NT2/D1 (cell line): ENCODE data around the gene HLA-DMB.
A peak's percentile ranks its signal among the peaks of the same experiment; 100 is the strongest.

Source experiments
- DNase-seq: peaks from one replicate; pipeline ENCODE4 v3.0.0-alpha.2; 2011; ENCODE audit warnings: low read depth, low spot score
- H3K27me3 ChIP-seq: 2 replicates; pipeline ENCODE4 v1.6.0; 2011; ENCODE audit warnings: mild to moderate bottlenecking; ENCODE audit not compliant: insufficient read length, insufficient read depth
- H3K36me3 ChIP-seq: 2 replicates; pipeline ENCODE4 v1.6.1; 2011; ENCODE audit warnings: mild to moderate bottlenecking, low read length, mixed read lengths; ENCODE audit not compliant: insufficient read depth, insufficient read length
- H3K4me1 ChIP-seq: 2 replicates; pipeline ENCODE4 v1.5.1; 2011; ENCODE audit not compliant: insufficient read depth, insufficient read length
- H3K4me3 ChIP-seq: 2 replicates; pipeline ENCODE4 v1.5.1; 2011; ENCODE audit warnings: low read depth; ENCODE audit not compliant: insufficient read length
- H3K9ac ChIP-seq: 2 replicates; pipeline ENCODE4 v1.6.0; 2011; ENCODE audit warnings: low read depth; ENCODE audit not compliant: insufficient read length
- H3K9me3 ChIP-seq: 2 replicates; pipeline ENCODE4 v1.5.1; 2011; ENCODE audit warnings: mild to moderate bottlenecking, low read length; ENCODE audit not compliant: insufficient read depth
- SUZ12 ChIP-seq: IDR thresholded peaks from 2 replicates; pipeline ENCODE4 v1.6.1; 2011; ENCODE audit not compliant: insufficient read length, insufficient read depth; ENCODE audit errors: extremely low read depth
- YY1 ChIP-seq: IDR thresholded peaks from 2 replicates; pipeline ENCODE4 v1.6.1; 2011; ENCODE audit not compliant: insufficient read length, insufficient read depth
- ZNF274 ChIP-seq: IDR thresholded peaks from 2 replicates; pipeline ENCODE4 v1.6.1; 2011; ENCODE audit warnings: mild to moderate bottlenecking, low read depth, low read length

HLA-DMB gene

DNA sequence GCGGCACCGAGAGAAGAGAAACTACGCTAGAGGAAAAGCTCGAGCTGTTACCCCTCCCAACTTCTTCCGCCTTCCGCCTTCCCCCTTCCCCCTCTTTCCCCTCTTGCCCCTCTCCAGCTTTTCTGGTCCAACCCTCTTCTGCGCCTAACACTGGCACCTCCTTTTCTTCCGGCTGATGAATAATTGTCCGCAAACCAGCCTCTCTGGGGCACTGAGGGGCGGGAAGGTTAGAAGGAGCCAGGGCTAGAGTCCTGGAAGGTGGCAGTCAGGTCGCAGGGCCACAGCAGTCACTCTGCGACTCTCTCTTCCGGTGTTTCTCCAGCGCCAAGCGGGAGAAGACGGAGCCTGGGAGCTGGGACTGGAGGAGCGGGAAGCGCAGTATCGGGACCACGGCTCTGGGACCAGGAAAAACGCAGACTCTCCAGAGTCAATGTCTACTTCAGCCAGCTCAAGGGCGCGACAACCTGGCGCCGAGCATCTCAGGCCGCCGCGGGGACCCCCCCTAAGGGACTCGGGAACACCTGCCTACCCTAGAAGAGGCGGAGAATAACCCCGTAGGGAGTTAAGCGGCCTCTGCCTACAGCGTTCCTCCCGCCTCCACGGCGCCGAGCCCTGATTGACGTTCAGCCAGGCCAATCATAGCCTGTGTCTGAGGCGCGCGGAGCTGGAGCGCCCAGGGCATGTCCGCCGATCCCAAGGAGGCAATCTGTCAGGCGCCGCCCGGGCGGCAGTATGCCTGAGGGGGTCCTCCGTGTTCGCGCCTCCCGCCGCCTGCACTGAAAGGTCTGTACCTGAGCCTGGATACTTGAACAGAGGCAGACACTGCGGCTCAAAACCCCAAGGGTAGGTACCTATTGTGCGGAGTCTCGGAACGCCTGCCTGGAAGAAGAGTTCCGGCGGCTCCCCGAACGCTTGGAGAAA lies 46.5 kb downstream of the HLA-DMB start:
- TF ChIP-seq YY1 = no peak
- no peak for TF ChIP-seq SUZ12
- no peak for TF ChIP-seq ZNF274
- peak overlapping the region; percentile 87 for H3K9ac ChIP-seq
- H3K27me3 ChIP-seq = no peaks in the 10 kb centered on the region
- peak; percentile 80 for DNase-seq
- peak overlapping the region; percentile 85 for H3K4me3 ChIP-seq
- H3K36me3 ChIP-seq = peaks cover 3% of the 10 kb centered on the region
- H3K9me3 ChIP-seq = no peaks in the 10 kb centered on the region
- no peaks in the 10 kb centered on the region for H3K4me1 ChIP-seq

GRCh38 chr6:32890831-32891230 lies 50.0 kb downstream of the HLA-DMB start:
- Histone ChIP-seq H3K9ac (no peak overlapping the region), H3K4me1 (no peaks in the 10 kb centered on the region), H3K4me3 (no peak overlapping the region), H3K36me3 (no peaks in the 10 kb centered on the region), H3K9me3 (no peaks in the 10 kb centered on the region), H3K27me3 (no peaks in the 10 kb centered on the region)
- TF ChIP-seq YY1 (no peak), SUZ12 (no peak), ZNF274 (no peak)
- DNase-seq = no peak

DNA sequence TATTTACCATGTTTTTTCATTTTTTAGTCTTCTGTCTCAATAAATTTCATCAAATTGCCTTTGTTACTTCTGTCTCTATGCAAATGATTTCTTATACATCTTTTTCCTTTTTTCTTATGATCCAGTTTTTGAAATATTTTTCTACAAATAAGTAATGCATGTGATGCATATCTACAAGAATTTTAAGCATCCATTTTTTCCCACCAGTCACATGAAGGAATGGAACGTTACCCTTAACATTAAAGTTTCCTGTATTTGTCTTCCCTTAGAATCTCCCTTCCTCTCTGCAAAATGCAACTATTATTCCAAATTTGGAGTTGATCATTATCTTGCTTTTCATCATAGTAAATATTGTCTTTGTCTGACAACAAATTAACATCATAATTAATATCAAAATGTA lies 51.3 kb downstream of the HLA-DMB start:
- no peak overlapping the region for H3K4me3 ChIP-seq
- no peak for DNase-seq
- TF ChIP-seq ZNF274 = no peak
- TF ChIP-seq YY1 = no peak
- no peak for TF ChIP-seq SUZ12

DNA sequence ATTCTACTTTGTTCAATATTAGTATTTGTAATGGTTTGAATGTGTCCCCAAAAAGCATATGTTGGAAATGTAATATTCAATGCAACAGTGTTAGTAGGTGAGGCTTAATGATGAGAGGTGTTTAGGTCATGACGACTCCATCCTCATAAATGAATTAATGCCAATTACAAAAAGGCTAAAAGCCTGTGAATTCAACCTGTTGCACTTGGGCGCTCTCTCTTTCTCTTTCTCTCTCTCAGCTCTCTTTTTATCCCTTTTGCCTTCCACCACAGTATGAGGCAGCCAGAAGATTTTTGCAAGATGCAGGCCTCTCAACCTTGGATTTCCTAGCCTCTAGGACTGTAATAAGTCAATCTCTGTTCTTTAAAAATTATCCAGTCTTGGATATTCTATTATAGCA lies 52.3 kb downstream of the HLA-DMB start:
- Histone ChIP-seq H3K36me3 (no peaks in the 10 kb centered on the region), H3K4me3 (no peak overlapping the region), H3K27me3 (no peaks in the 10 kb centered on the region), H3K4me1 (no peaks in the 10 kb centered on the region), H3K9ac (no peak overlapping the region), H3K9me3 (no peaks in the 10 kb centered on the region)
- TF ChIP-seq SUZ12 (no peak), ZNF274 (no peak), YY1 (no peak)
- DNase-seq = no peak

More for the DNA sequence above, 51.3 kb downstream of the HLA-DMB start:
- H3K9ac ChIP-seq = no peak overlapping the region
- H3K36me3 ChIP-seq = no peaks in the 10 kb centered on the region
- no peaks in the 10 kb centered on the region for H3K4me1 ChIP-seq
- no peaks in the 10 kb centered on the region for H3K27me3 ChIP-seq
- no peaks in the 10 kb centered on the region for H3K9me3 ChIP-seq

- Histone ChIP-seq H3K9ac (no peak overlapping the region), H3K36me3 (no peaks in the 10 kb centered on the region), H3K4me3 (no peak overlapping the region), H3K4me1 (no peaks in the 10 kb centered on the region), H3K9me3 (no peaks in the 10 kb centered on the region), H3K27me3 (no peaks in the 10 kb centered on the region)
- TF ChIP-seq YY1 (no peak), ZNF274 (no peak), SUZ12 (no peak)
- no peak for DNase-seq
Measured at GRCh38 chr6:32887616-32888015, 53.2 kb downstream of the HLA-DMB start.

GRCh38 chr6:32886681-32887383 lies 54.0 kb downstream of the HLA-DMB start:
- Histone ChIP-seq H3K4me3 (no peak overlapping the region), H3K9me3 (no peaks in the 10 kb centered on the region), H3K9ac (no peak overlapping the region), H3K27me3 (no peaks in the 10 kb centered on the region), H3K4me1 (no peaks in the 10 kb centered on the region), H3K36me3 (no peaks in the 10 kb centered on the region)
- DNase-seq = no peak
- TF ChIP-seq SUZ12 (no peak), YY1 (no peak), ZNF274 (no peak)

DNA sequence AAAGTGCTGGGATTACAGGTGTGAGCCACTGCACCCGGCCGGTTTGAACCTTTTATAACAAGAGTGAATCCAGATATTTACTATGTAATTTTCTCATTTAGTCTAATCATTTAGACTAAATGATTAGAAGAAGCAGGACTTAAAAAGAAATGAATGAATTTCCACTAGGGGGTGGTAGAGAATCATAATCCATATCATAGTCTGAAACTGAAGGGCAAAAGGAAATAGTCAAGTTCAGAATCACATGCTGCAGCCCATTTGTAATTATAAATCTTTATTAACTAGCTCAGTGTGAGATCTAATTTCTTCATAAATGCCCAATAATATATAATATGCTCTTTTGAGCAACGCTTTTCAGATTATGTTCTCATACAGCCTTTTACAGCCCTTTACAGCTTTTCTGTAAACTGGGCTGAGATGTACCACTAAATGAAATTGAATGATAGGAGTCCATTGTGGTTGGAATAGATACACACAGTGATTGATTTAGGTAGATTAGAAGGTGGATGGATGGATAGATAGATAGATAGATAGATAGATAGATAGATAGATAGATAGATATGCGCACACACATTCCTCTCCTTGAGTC lies 55.0 kb downstream of the HLA-DMB start:
- DNase-seq = peak; percentile 18
- Histone ChIP-seq H3K4me3 (no peak overlapping the region), H3K9me3 (no peaks in the 10 kb centered on the region), H3K36me3 (no peaks in the 10 kb centered on the region), H3K9ac (no peak overlapping the region), H3K4me1 (no peaks in the 10 kb centered on the region), H3K27me3 (no peaks in the 10 kb centered on the region)
- TF ChIP-seq YY1 = no peak
- TF ChIP-seq ZNF274 = no peak
- no peak for TF ChIP-seq SUZ12
